T-helper 22 cell (primary cell): ENCODE measurements around the gene PTPRN2.
"Not testable (repeated sequence)": the region's sequence is repeated elsewhere in the genome, so short reads cannot be mapped to it uniquely, and the experiment has no call there.

Experiments
- DNase-seq: peaks from one replicate; pipeline ENCODE4 v3.0.0-alpha.2; 2020; ENCODE audit warnings: low read depth

PTPRN2 gene

DNA sequence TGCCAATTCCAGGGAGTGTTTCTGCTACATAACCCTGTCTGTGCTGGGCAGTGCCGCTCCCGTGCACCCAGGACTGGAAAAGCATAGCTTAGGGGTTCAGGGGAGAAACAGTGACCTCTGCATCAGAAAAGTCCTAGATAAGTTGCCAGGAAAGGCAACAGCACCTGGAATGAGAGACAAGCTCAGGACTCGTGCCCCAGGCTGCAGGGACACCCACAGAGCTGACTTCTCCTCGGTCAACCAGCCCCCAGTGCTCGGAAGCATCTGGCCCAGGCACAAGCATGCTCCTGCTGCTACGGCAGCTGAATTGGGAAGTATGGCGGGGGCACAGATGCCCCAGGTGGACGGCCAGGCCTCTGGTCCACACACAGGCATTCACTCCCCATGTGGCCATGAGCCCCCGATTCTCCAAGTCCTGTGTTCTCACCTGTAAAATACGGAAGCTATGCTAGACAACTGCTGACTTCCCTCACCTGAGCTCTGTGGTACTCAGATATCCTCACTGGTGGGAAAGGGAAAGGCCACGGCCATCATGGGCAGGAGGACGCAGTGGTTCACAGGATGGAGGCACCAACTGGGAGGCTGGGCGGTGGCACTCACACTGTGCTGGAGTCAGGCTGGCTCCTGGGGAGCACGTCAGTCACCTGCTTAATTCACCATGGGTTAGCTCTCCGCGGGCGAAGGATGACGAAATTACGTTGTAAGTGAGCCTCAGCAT, 220.5 kb downstream of the PTPRN2 start:
- no peak for DNase-seq

GRCh38 chr7:158366346-158366745, 221.3 kb downstream of the PTPRN2 start:
- no peak for DNase-seq

GRCh38 chr7:158365267-158365666, 222.4 kb downstream of the PTPRN2 start:
- no peak for DNase-seq

- DNase-seq = no peak
These were observed 223.2 kb downstream of the PTPRN2 start for GRCh38 chr7:158364451-158364850.

GRCh38 chr7:158362912-158363905, 224.4 kb downstream of the PTPRN2 start:
- no peak for DNase-seq

DNA sequence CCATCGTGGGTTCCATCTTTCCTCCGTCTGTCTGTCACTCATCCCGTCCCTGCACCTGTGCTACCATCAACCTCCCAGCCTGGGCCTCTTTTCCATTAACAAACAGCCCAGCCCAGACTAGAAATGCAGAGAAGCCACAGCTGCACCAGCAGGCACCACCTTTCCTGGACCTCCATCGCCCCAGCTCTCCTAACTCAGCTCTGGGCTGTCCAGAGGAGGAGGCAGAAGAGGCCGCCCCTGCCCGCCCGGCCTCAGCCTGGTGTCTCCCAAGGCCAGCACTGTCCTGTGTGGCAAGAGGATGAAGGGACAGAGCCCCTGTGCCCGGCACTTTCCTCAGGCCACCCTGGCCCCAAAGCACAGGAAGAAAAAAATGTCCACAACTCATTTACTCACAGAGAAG, 225.6 kb downstream of the PTPRN2 start:
- no peak for DNase-seq

DNA sequence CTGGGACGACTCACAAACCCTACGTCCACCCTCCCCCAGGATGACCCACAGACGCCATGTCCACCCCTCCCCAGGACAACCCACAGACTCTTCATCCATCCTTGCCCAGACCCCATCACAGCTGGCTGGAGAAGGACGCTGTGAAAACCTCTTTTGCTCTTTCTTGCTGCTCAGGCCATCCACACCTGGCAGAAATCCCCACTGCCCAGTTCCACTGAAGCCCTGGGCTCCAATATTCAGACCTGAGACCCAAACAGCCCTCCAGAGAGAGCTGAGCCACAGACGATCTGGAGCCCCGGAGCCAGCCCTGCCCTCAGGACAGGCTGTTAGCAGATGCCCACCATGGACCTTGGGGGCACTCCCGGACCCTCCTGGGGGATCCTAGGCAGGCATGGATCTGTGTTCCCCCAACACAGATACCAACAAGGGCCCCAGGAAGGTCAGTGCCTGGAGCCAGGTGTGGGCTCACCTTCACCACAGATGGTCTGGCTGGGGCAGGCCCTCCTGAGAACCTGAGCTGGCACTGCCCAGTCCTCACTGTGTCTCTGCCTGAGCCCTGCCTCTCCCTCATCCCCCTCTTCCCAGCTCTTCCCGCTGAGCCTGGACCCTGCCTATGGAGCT, 226.2 kb downstream of the PTPRN2 start:
- DNase-seq = no peak

DNA sequence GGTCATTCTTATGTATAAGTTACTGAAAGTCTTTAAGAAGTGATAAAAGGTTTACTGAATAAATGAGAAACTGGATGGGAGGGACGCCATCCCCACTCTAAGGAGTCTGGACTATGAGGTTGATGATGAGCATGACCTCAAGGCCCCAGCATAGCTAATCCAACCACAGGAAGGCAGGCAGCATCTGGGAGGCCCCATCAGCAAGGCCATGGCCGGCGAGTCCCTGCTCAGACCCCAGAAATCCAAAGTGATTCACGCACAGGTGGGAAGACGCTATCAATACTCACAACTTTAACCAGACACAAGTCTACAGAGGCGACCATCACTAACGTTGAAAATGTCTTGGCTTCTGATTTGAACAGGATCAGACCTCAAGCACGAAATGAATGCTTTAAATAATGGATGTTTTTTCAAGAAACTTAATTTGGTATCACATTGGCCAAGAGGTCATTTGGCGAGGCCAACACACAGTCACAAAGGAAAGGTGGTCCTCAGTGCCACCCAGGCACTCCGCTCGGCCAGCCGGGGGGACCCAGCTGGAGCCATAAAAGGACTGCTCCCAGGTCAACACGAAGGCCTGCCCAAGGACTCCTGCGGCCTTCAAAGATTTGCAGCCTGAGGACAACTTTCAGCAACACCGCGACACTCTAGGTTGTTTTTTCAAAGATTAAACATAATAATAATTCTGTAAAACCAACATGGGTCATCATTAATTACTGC, 228.5 kb downstream of the PTPRN2 start:
- no peak for DNase-seq

GRCh38 chr7:158357898-158358821, 229.5 kb downstream of the PTPRN2 start:
- DNase-seq = no peak

- DNase-seq = no peak
These were observed 230.3 kb downstream of the PTPRN2 start for GRCh38 chr7:158357106-158357897.

DNA sequence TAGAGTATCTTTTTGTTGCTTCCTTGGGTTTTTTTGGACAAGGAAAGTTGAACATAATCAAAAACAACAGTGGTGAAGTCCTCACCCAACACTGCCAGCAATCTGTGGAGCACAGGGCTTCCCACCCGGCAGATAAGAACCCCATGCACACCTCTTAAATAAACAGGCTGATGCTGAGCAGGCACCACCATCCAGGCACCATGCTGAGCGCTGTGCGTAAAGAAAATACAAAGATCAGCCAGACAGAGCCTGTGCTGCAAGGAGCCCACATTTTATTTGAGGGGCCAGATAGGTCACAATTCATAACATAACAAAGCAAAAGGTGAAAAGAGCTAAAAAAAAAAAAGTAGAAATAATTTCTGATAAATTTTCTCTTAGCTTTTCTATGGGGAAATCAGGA, 231.2 kb downstream of the PTPRN2 start:
- no peak for DNase-seq

- no peak for DNase-seq
These were observed 232.1 kb downstream of the PTPRN2 start for GRCh38 chr7:158355456-158356065.

DNA sequence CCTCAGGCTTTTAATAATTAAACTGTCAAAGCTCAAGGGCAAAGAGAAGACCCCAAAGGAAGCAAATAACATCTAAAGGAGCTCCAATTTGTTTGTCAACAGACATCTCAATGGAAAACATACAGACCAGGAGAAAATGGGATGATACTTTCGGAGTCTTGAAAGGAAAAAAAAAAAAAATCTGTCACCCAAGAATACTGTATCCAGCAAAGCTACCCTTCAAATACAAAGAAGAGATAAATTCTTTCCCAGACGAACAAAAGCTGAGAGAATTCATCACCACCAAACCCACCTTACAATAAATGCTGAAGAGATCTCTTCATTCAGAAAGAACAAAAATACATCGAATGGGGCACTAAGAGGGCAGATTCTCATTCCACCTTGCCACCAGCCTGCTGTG, 232.8 kb downstream of the PTPRN2 start:
- no peak for DNase-seq

GRCh38 chr7:158353606-158354570, 233.7 kb downstream of the PTPRN2 start:
- DNase-seq = no peak

GRCh38 chr7:158351899-158352729, 235.5 kb downstream of the PTPRN2 start:
- not testable (repeated sequence) for DNase-seq

DNA sequence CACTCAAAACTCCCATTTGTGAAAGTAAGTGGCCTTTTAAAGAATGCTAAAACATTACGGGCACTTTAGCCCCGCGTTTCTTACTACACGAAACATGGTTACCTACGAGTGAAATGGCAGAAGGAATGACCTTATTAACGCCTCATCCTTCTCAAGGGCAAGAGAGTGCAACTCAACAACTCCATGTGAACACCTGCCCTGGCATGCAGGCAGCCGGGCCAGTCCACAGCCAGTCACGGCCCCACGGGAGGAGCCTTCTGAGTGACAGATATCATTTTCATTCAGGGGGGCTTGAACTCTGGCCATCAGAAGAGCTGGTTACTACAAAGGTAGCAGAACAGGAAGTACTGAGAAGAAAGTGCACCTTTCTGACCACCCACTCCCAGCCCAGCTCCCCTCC, 236.1 kb downstream of the PTPRN2 start:
- DNase-seq = no peak

DNA sequence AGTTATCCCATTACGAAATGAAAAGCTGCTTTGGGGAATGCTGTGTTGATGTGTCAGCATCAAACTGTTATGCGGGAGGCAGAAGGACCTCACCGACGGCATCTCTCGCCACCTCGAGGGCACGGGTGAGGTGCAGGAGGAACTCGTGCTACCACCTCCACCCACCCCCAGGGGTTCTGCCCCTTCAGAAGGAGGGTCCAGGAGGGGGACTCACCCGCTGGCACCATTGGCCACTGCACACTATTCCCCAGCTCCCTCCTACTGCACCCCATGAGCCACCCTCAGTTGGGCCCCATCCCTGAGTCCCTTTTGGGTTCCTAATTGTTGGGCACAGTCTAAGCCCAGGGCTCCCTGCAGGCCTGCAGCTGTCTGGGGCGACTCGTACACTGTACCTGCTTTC, 236.6 kb downstream of the PTPRN2 start:
- no peak for DNase-seq
